B cell (primary cell): ENCODE results near the gene SLC4A4. TPM values are rescaled to one million over a fixed set of nuclear protein-coding genes. Genes with fewer than 3 reads are reported as not detected.

Source experiments
- ATAC-seq: fragments of 200-7000 bp; cut with Tn5 transposase; one replicate; pipeline ENCODE4 v1.10.0; 2021; ENCODE audit warnings: low read depth, mild to moderate bottlenecking, moderate number of reproducible peaks, moderate library complexity
- CTCF ChIA-PET: fragments of 350-600 bp; sonication (Branson Sonifier 250); formaldehyde crosslinking; loops from one replicate; lab custom pipeline; 2021; ENCODE audit warnings: antibody characterized with exemption, inconsistent platforms; lab: Charles Lee
- POLR2A ChIA-PET: fragments of 350-600 bp; sonication (Branson Sonifier 250); formaldehyde crosslinking; loops from one replicate; lab custom pipeline; 2021; ENCODE audit warnings: antibody characterized with exemption; lab: Charles Lee
- DNase-seq: peaks from one replicate; pipeline ENCODE4 v3.0.0; 2013
- H2AFZ ChIP-seq: 2 replicates; pipeline ENCODE4 v1.6.1; 2012; ENCODE audit warnings: mild to moderate bottlenecking, low read depth, low read length; ENCODE audit not compliant: insufficient read depth, poor library complexity, severe bottlenecking
- H3K27ac ChIP-seq, 2 donors: 1 replicate in 1 of 2; 2 replicates in 1 of 2; pipeline ENCODE4 v1.5.1; 2012 to 2013; ENCODE audit warnings: low read length in 2 of 2, mild to moderate bottlenecking in 2 of 2, moderate library complexity in 1 of 2
- H3K27me3 ChIP-seq, 4 experiments: fragments of 200-600 bp in 1 of 4; sonication (generic) in 1 of 4; replicated peaks in 1 of 4; 1 replicate in 2 of 4; 2 replicates in 2 of 4; pipeline versions ENCODE4 v1.6.1 to v1.7.0; 2013 to 2016; ENCODE audit warnings: low read length in 3 of 4, mild to moderate bottlenecking in 2 of 4, mixed read lengths in 1 of 4, moderate library complexity in 1 of 4; ENCODE audit not compliant: insufficient read depth in 4 of 4, control insufficient read depth in 3 of 4; ENCODE audit errors: control extremely low read depth in 1 of 4
- H3K36me3 ChIP-seq, 2 experiments: replicated peaks in 1 of 2; 1 replicate in 1 of 2; 2 replicates in 1 of 2; pipeline versions ENCODE4 v1.6.1 to v1.7.1; 2013; ENCODE audit warnings: low read length in 1 of 2; ENCODE audit not compliant: insufficient read depth in 2 of 2, control insufficient read depth in 1 of 2; ENCODE audit errors: control extremely low read depth in 1 of 2, extremely low read depth in 1 of 2
- H3K4me1 ChIP-seq, 2 donors: fragments of 200-600 bp in 1 of 2; sonication (generic) in 1 of 2; 1 replicate in 1 of 2; 2 replicates in 1 of 2; pipeline versions ENCODE4 v1.5.1 to v1.6.1; 2013 to 2017; ENCODE audit warnings: low read length in 2 of 2; ENCODE audit not compliant: control insufficient read depth in 2 of 2, insufficient read depth in 2 of 2
- H3K4me2 ChIP-seq: replicated peaks from 2 replicates; pipeline ENCODE3; 2012; ENCODE audit warnings: mild to moderate bottlenecking, low read depth, low read length; ENCODE audit not compliant: poor library complexity, severe bottlenecking
- H3K4me3 ChIP-seq, 5 experiments: fragments of 200-600 bp in 1 of 5; sonication (generic) in 1 of 5; 1 replicate in 3 of 5; 2 replicates in 2 of 5; pipeline versions ENCODE4 v1.5.1 to v1.7.0; 2011 to 2016; ENCODE audit warnings: low read length in 4 of 5, mild to moderate bottlenecking in 4 of 5, low read depth in 2 of 5, control low read depth in 1 of 5, moderate library complexity in 1 of 5; ENCODE audit not compliant: insufficient read depth in 1 of 5; ENCODE audit errors: control extremely low read depth in 1 of 5, extremely low read depth in 1 of 5
- H3K79me2 ChIP-seq: fragments of 200-600 bp; sonication (generic); one replicate; pipeline ENCODE4 v1.6.0; 2016; ENCODE audit warnings: low read length; ENCODE audit not compliant: control insufficient read depth, insufficient read depth
- H3K9ac ChIP-seq: fragments of 200-600 bp; sonication (generic); 2 replicates; pipeline ENCODE4 v1.6.1; 2017; ENCODE audit warnings: mild to moderate bottlenecking, low read length, moderate library complexity
- H3K9me3 ChIP-seq, 3 donors: one replicate each; pipeline versions ENCODE4 v1.6.1 to v1.7.1; 2013; ENCODE audit warnings: low read length in 2 of 3; ENCODE audit not compliant: control insufficient read depth in 2 of 3, insufficient read depth in 1 of 3; ENCODE audit errors: control extremely low read depth in 1 of 3
- H4K20me1 ChIP-seq: 2 replicates; pipeline ENCODE4 v1.6.0; 2012; ENCODE audit warnings: mild to moderate bottlenecking, low read length; ENCODE audit not compliant: insufficient read depth, control insufficient read depth, poor library complexity, severe bottlenecking
- H3K27ac Mint-ChIP-seq: one replicate; pipeline ENCODE4 v1.8.0; 2021; ENCODE audit warnings: mixed read lengths
- H3K27me3 Mint-ChIP-seq: one replicate; pipeline ENCODE4 v1.8.0; 2021; ENCODE audit warnings: mixed read lengths
- H3K4me1 Mint-ChIP-seq: one replicate; pipeline ENCODE4 v1.8.0; 2021; ENCODE audit warnings: mixed read lengths
- H3K4me3 Mint-ChIP-seq: one replicate; pipeline ENCODE4 v1.8.0; 2021; ENCODE audit warnings: mixed read lengths
- H3K9me3 Mint-ChIP-seq: one replicate; pipeline ENCODE4 v1.8.0; 2022; ENCODE audit warnings: mixed read lengths; ENCODE audit not compliant: insufficient read depth
- CTCF ChIP-seq: fragments of 200-600 bp; IDR thresholded peaks from one replicate; pipeline ENCODE4 v1.8.0; 2022; ENCODE audit warnings: antibody characterized with exemption, mild to moderate bottlenecking
- EZH2 ChIP-seq: IDR thresholded peaks from 2 replicates; pipeline ENCODE4 v1.6.1; 2012; ENCODE audit warnings: borderline replicate concordance, low read depth, mild to moderate bottlenecking, moderate library complexity, low read length; ENCODE audit not compliant: insufficient read depth, poor library complexity, severe bottlenecking
- WGBS: methylation state at CpG from one replicate; pipeline ENCODE4 v1.1.5; 2013; ENCODE audit warnings: missing lambda C conversion rate; ENCODE audit not compliant: insufficient coverage; 5-methylcytosine and 5-hydroxymethylcytosine counted together
- intact Hi-C: fragments of 100-400 bp; cut with micrococcal nuclease; formaldehyde crosslinking; loops from one replicate; pipeline ENCODE4 v1.10.0; 2022
- polyA minus RNA-seq: library from RNA; depleted of rRNA, polyadenylated mRNA; stranded (reverse); fragments of >200 nt; gene quantifications from 2 replicates; pipeline ENCODE4 v1.2.3, GENCODE V29; 2012
- polyA plus RNA-seq: library from polyadenylated mRNA; depleted of rRNA; stranded (reverse); fragments of >200 nt; gene quantifications from 2 replicates; pipeline ENCODE4 v1.2.3, GENCODE V29; 2012
- total RNA-seq, 2 donors: library from RNA; stranded (reverse); fragments of 120-200 nt in 1 of 2; gene quantifications; 1 replicate in 1 of 2; 2 replicates in 1 of 2; pipeline versions ENCODE4 v1.2.3 to v1.2.4, GENCODE V29; 2013 to 2022

SLC4A4 gene
- total RNA-seq (not detected in 2 replicates), polyA plus RNA-seq (not detected in 2 replicates), polyA minus RNA-seq (0.07 TPM in 1 of 2 replicates, not detected in the other)
- total RNA-seq (2013), result 0.56 TPM

GRCh38 chr4:71338846-71339593, at the start of gene SLC4A4:
Gene SLC4A4 (plus strand): TSS chr4:71339020.
- H3K36me3 ChIP-seq, result no peaks in the 10 kb centered on the region
- no peaks in the 10 kb centered on the region for H3K4me1 Mint-ChIP-seq
- no peak within 1 kb of the TSS for H2AFZ ChIP-seq
- ATAC-seq, result no peak
- H3K79me2 ChIP-seq, result no peaks in the 10 kb centered on the region
- H3K4me1 ChIP-seq, result no peaks in the 10 kb centered on the region
- 91% methylated on average over 5 of the region's 8 CpGs for WGBS
- H3K4me3 Mint-ChIP-seq, result no peak within 1 kb of the TSS
- H3K27me3 ChIP-seq, result no peaks in the 10 kb centered on the region
- peaks cover 9% of the 10 kb centered on the region for H3K27me3 Mint-ChIP-seq
- no peak for DNase-seq
- H3K9me3 Mint-ChIP-seq, result no peaks in the 10 kb centered on the region
- no peak within 1 kb of the TSS for H3K4me3 ChIP-seq
- CTCF ChIA-PET, result no interaction called here
- no peaks in the 10 kb centered on the region for H3K9me3 ChIP-seq
- H3K9ac ChIP-seq, result no peak within 1 kb of the TSS
- H3K27ac ChIP-seq, result no peak within 1 kb of the TSS
- TF ChIP-seq EZH2, result no peak
- TF ChIP-seq CTCF, result no peak
- no peaks in the 10 kb centered on the region for H4K20me1 ChIP-seq
- H3K4me2 ChIP-seq, result no peak within 1 kb of the TSS
- H3K27ac Mint-ChIP-seq, result no peak within 1 kb of the TSS
- POLR2A ChIA-PET, result no interaction called here
- intact Hi-C loops, result no loop called here

GRCh38 chr4:71290074-71290473, 48.7 kb upstream of the SLC4A4 start:
- intact Hi-C loops, result no loop called here
- no peak for DNase-seq
- H2AFZ ChIP-seq, result no peak overlapping the region
- no peaks in the 10 kb centered on the region for H4K20me1 ChIP-seq
- H3K4me3 ChIP-seq, result no peak overlapping the region
- H3K4me1 ChIP-seq, result no peaks in the 10 kb centered on the region
- no peaks in the 10 kb centered on the region for H3K27me3 ChIP-seq
- no peak overlapping the region for H3K4me2 ChIP-seq
- no peaks in the 10 kb centered on the region for H3K36me3 ChIP-seq
- H3K27ac Mint-ChIP-seq, result no peak overlapping the region
- no peaks in the 10 kb centered on the region for H3K9me3 ChIP-seq
- no peaks in the 10 kb centered on the region for H3K79me2 ChIP-seq
- peaks cover 10% of the 10 kb centered on the region for H3K27me3 Mint-ChIP-seq
- H3K4me1 Mint-ChIP-seq, result no peaks in the 10 kb centered on the region
- no peak overlapping the region for H3K9ac ChIP-seq
- CTCF ChIA-PET, result no interaction called here
- no peak overlapping the region for H3K27ac ChIP-seq
- POLR2A ChIA-PET, result no interaction called here
- 84% methylated on average over 3 of the region's 3 CpGs for WGBS
- no peak overlapping the region for H3K4me3 Mint-ChIP-seq
- ATAC-seq, result no peak
- no peak for TF ChIP-seq EZH2
- no peak for TF ChIP-seq CTCF
- no peaks in the 10 kb centered on the region for H3K9me3 Mint-ChIP-seq
